B cell (primary cell): ENCODE measurements around the gene SETBP1. TPM values are rescaled to one million over a fixed set of nuclear protein-coding genes. Genes with fewer than 3 reads are reported as not detected.
A peak's percentile ranks its signal among the peaks of the same experiment; 100 is the strongest.

Source experiments
- ATAC-seq: fragments of 200-7000 bp; cut with Tn5 transposase; one replicate; pipeline ENCODE4 v1.10.0; 2021; ENCODE audit warnings: low read depth, mild to moderate bottlenecking, moderate number of reproducible peaks, moderate library complexity
- CTCF ChIA-PET: fragments of 350-600 bp; sonication (Branson Sonifier 250); formaldehyde crosslinking; loops from one replicate; lab custom pipeline; 2021; ENCODE audit warnings: antibody characterized with exemption, inconsistent platforms; lab: Charles Lee
- POLR2A ChIA-PET: fragments of 350-600 bp; sonication (Branson Sonifier 250); formaldehyde crosslinking; loops from one replicate; lab custom pipeline; 2021; ENCODE audit warnings: antibody characterized with exemption; lab: Charles Lee
- DNase-seq: peaks from one replicate; pipeline ENCODE4 v3.0.0; 2013
- H2AFZ ChIP-seq: 2 replicates; pipeline ENCODE4 v1.6.1; 2012; ENCODE audit warnings: mild to moderate bottlenecking, low read depth, low read length; ENCODE audit not compliant: insufficient read depth, poor library complexity, severe bottlenecking
- H3K27ac ChIP-seq, 2 donors: 1 replicate in 1 of 2; 2 replicates in 1 of 2; pipeline ENCODE4 v1.5.1; 2012 to 2013; ENCODE audit warnings: low read length in 2 of 2, mild to moderate bottlenecking in 2 of 2, moderate library complexity in 1 of 2
- H3K27me3 ChIP-seq, 4 experiments: fragments of 200-600 bp in 1 of 4; sonication (generic) in 1 of 4; replicated peaks in 1 of 4; 1 replicate in 2 of 4; 2 replicates in 2 of 4; pipeline versions ENCODE4 v1.6.1 to v1.7.0; 2013 to 2016; ENCODE audit warnings: low read length in 3 of 4, mild to moderate bottlenecking in 2 of 4, mixed read lengths in 1 of 4, moderate library complexity in 1 of 4; ENCODE audit not compliant: insufficient read depth in 4 of 4, control insufficient read depth in 3 of 4; ENCODE audit errors: control extremely low read depth in 1 of 4
- H3K36me3 ChIP-seq, 2 experiments: replicated peaks in 1 of 2; 1 replicate in 1 of 2; 2 replicates in 1 of 2; pipeline versions ENCODE4 v1.6.1 to v1.7.1; 2013; ENCODE audit warnings: low read length in 1 of 2; ENCODE audit not compliant: insufficient read depth in 2 of 2, control insufficient read depth in 1 of 2; ENCODE audit errors: control extremely low read depth in 1 of 2, extremely low read depth in 1 of 2
- H3K4me1 ChIP-seq, 2 donors: fragments of 200-600 bp in 1 of 2; sonication (generic) in 1 of 2; 1 replicate in 1 of 2; 2 replicates in 1 of 2; pipeline versions ENCODE4 v1.5.1 to v1.6.1; 2013 to 2017; ENCODE audit warnings: low read length in 2 of 2; ENCODE audit not compliant: control insufficient read depth in 2 of 2, insufficient read depth in 2 of 2
- H3K4me2 ChIP-seq: replicated peaks from 2 replicates; pipeline ENCODE3; 2012; ENCODE audit warnings: mild to moderate bottlenecking, low read depth, low read length; ENCODE audit not compliant: poor library complexity, severe bottlenecking
- H3K4me3 ChIP-seq, 5 experiments: fragments of 200-600 bp in 1 of 5; sonication (generic) in 1 of 5; 1 replicate in 3 of 5; 2 replicates in 2 of 5; pipeline versions ENCODE4 v1.5.1 to v1.7.0; 2011 to 2016; ENCODE audit warnings: low read length in 4 of 5, mild to moderate bottlenecking in 4 of 5, low read depth in 2 of 5, control low read depth in 1 of 5, moderate library complexity in 1 of 5; ENCODE audit not compliant: insufficient read depth in 1 of 5; ENCODE audit errors: control extremely low read depth in 1 of 5, extremely low read depth in 1 of 5
- H3K79me2 ChIP-seq: fragments of 200-600 bp; sonication (generic); one replicate; pipeline ENCODE4 v1.6.0; 2016; ENCODE audit warnings: low read length; ENCODE audit not compliant: control insufficient read depth, insufficient read depth
- H3K9ac ChIP-seq: fragments of 200-600 bp; sonication (generic); 2 replicates; pipeline ENCODE4 v1.6.1; 2017; ENCODE audit warnings: mild to moderate bottlenecking, low read length, moderate library complexity
- H3K9me3 ChIP-seq, 3 donors: one replicate each; pipeline versions ENCODE4 v1.6.1 to v1.7.1; 2013; ENCODE audit warnings: low read length in 2 of 3; ENCODE audit not compliant: control insufficient read depth in 2 of 3, insufficient read depth in 1 of 3; ENCODE audit errors: control extremely low read depth in 1 of 3
- H4K20me1 ChIP-seq: 2 replicates; pipeline ENCODE4 v1.6.0; 2012; ENCODE audit warnings: mild to moderate bottlenecking, low read length; ENCODE audit not compliant: insufficient read depth, control insufficient read depth, poor library complexity, severe bottlenecking
- H3K27ac Mint-ChIP-seq: one replicate; pipeline ENCODE4 v1.8.0; 2021; ENCODE audit warnings: mixed read lengths
- H3K27me3 Mint-ChIP-seq: one replicate; pipeline ENCODE4 v1.8.0; 2021; ENCODE audit warnings: mixed read lengths
- H3K4me1 Mint-ChIP-seq: one replicate; pipeline ENCODE4 v1.8.0; 2021; ENCODE audit warnings: mixed read lengths
- H3K4me3 Mint-ChIP-seq: one replicate; pipeline ENCODE4 v1.8.0; 2021; ENCODE audit warnings: mixed read lengths
- H3K9me3 Mint-ChIP-seq: one replicate; pipeline ENCODE4 v1.8.0; 2022; ENCODE audit warnings: mixed read lengths; ENCODE audit not compliant: insufficient read depth
- EZH2 ChIP-seq: IDR thresholded peaks from 2 replicates; pipeline ENCODE4 v1.6.1; 2012; ENCODE audit warnings: borderline replicate concordance, low read depth, mild to moderate bottlenecking, moderate library complexity, low read length; ENCODE audit not compliant: insufficient read depth, poor library complexity, severe bottlenecking
- WGBS: methylation state at CpG from one replicate; pipeline ENCODE4 v1.1.5; 2013; ENCODE audit warnings: missing lambda C conversion rate; ENCODE audit not compliant: insufficient coverage; 5-methylcytosine and 5-hydroxymethylcytosine counted together
- intact Hi-C: fragments of 100-400 bp; cut with micrococcal nuclease; formaldehyde crosslinking; loops from one replicate; pipeline ENCODE4 v1.10.0; 2022
- polyA plus RNA-seq: library from polyadenylated mRNA; depleted of rRNA; stranded (reverse); fragments of >200 nt; gene quantifications from 2 replicates; pipeline ENCODE4 v1.2.3, GENCODE V29; 2012
- total RNA-seq, 2 donors: library from RNA; stranded (reverse); fragments of 120-200 nt in 1 of 2; gene quantifications; 1 replicate in 1 of 2; 2 replicates in 1 of 2; pipeline versions ENCODE4 v1.2.3 to v1.2.4, GENCODE V29; 2013 to 2022
- TF ChIP-seq, protein P1 (sequence below): fragments of 200-600 bp; IDR thresholded peaks from one replicate; pipeline ENCODE4 v1.8.0; 2022; ENCODE audit warnings: antibody characterized with exemption, mild to moderate bottlenecking

Gene SETBP1
- total and polyA plus RNA-seq, 2 donors (not counting 1 experiment from before 2014, with no cell fraction given): 15.1 to 129 TPM

- ChIA-PET POLR2A (no interaction called here), CTCF (interaction anchor here (0.6 to 2.2 kb wide), 7 partner anchors 10 to 374 kb away, joined by 3 to 7 read pairs (median 3); no protein-coding TSS in a partner anchor)
- H4K20me1 ChIP-seq: peaks cover 48% of the 10 kb centered on the region
- no peaks in the 10 kb centered on the region for H3K27me3 ChIP-seq
- H3K4me3 ChIP-seq: peak overlapping the region in 1 of 5 experiments; percentile 22
- Mint-ChIP-seq H3K9me3 (no peaks in the 10 kb centered on the region), H3K27ac (peak overlapping the region; percentile 75), H3K4me3 (peak overlapping the region; percentile 65), H3K27me3 (no peaks in the 10 kb centered on the region), H3K4me1 (peaks cover 82% of the 10 kb centered on the region)
- H3K9me3 ChIP-seq: peaks cover 0 to 4% (median 0%) of the 10 kb centered on the region in 3 donors
- H3K4me1 ChIP-seq: peaks cover 38 to 56% of the 10 kb centered on the region in 2 donors
- H2AFZ ChIP-seq: no peak overlapping the region
- no peak overlapping the region for H3K9ac ChIP-seq
- H3K4me2 ChIP-seq: peak overlapping the region; percentile 55
- peaks cover 55% of the 10 kb centered on the region for H3K79me2 ChIP-seq
- H3K27ac ChIP-seq: no peak overlapping the region
- intact Hi-C loops: loop anchor here (1.0 to 5.0 kb wide), 3 partner anchors 42 to 373 kb away; no protein-coding TSS in a partner anchor
- TF ChIP-seq, protein P1, sequence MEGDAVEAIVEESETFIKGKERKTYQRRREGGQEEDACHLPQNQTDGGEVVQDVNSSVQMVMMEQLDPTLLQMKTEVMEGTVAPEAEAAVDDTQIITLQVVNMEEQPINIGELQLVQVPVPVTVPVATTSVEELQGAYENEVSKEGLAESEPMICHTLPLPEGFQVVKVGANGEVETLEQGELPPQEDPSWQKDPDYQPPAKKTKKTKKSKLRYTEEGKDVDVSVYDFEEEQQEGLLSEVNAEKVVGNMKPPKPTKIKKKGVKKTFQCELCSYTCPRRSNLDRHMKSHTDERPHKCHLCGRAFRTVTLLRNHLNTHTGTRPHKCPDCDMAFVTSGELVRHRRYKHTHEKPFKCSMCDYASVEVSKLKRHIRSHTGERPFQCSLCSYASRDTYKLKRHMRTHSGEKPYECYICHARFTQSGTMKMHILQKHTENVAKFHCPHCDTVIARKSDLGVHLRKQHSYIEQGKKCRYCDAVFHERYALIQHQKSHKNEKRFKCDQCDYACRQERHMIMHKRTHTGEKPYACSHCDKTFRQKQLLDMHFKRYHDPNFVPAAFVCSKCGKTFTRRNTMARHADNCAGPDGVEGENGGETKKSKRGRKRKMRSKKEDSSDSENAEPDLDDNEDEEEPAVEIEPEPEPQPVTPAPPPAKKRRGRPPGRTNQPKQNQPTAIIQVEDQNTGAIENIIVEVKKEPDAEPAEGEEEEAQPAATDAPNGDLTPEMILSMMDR: no peak
- no peak for TF ChIP-seq EZH2
- WGBS: 0% methylated on average over 7 of the region's 8 CpGs
- H3K36me3 ChIP-seq: peaks cover 0 to 17% of the 10 kb centered on the region in 2 experiments
- DNase-seq (peak; percentile 71), ATAC-seq (peak; percentile 94)
Measured at GRCh38 chr18:44838971-44839666, 158.4 kb downstream of the SETBP1 start.
